A549 (cell line): ENCODE data around the gene FBXL13.
"Not testable (repeated sequence)": the region's sequence is repeated elsewhere in the genome, so short reads cannot be mapped to it uniquely, and the experiment has no call there.

Experiments
- EP300 ChIP-seq, 2 experiments: fragments of >200 bp; sonication (Bioruptor Twin); formaldehyde crosslinking; IDR thresholded peaks; 2 replicates in 1 of 2; 3 replicates in 1 of 2; pipeline ENCODE4 v1.6.1; 2016 to 2017
- JUN ChIP-seq, 2 experiments: fragments of >200 bp; sonication (Bioruptor Twin); formaldehyde crosslinking; IDR thresholded peaks; 2 replicates in 1 of 2; 3 replicates in 1 of 2; pipeline ENCODE4 v1.6.1; 2016 to 2017
- POLR2A ChIP-seq: IDR thresholded peaks from 2 replicates; pipeline ENCODE4 v1.6.1; 2012; ENCODE audit warnings: mild to moderate bottlenecking, low read length
- TF ChIP-seq, protein P1 (sequence below): fragments of >200 bp; sonication (Bioruptor Twin); formaldehyde crosslinking; IDR thresholded peaks from 3 replicates; pipeline ENCODE4 v1.5.1; 2016
- TF ChIP-seq, protein P2 (sequence below): fragments of 200-600 bp; sonication (generic); IDR thresholded peaks from 2 replicates; pipeline ENCODE4 v1.6.1; 2016; ENCODE audit warnings: antibody characterized with exemption, mild to moderate bottlenecking, moderate library complexity

DNA sequence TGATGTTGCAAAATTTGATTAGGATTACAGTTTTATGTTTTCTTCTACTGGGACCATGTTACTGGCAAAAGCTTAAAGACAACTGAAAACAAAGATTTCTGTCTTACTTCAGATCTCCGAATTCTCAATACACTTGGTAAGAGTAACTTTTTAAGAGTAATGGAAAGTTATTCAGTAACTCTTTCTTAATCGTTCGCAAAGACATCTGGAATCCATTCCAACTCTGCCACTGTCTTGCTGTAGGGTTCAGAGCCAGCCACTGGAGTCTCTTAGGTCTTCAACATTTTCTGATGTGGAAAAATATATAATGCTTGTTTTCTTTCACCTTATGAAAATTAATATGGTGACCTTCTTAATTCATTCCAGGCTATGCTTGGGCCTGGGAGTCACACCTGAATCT is 295.9 kb downstream of the FBXL13 start:
- TF ChIP-seq, protein P1, sequence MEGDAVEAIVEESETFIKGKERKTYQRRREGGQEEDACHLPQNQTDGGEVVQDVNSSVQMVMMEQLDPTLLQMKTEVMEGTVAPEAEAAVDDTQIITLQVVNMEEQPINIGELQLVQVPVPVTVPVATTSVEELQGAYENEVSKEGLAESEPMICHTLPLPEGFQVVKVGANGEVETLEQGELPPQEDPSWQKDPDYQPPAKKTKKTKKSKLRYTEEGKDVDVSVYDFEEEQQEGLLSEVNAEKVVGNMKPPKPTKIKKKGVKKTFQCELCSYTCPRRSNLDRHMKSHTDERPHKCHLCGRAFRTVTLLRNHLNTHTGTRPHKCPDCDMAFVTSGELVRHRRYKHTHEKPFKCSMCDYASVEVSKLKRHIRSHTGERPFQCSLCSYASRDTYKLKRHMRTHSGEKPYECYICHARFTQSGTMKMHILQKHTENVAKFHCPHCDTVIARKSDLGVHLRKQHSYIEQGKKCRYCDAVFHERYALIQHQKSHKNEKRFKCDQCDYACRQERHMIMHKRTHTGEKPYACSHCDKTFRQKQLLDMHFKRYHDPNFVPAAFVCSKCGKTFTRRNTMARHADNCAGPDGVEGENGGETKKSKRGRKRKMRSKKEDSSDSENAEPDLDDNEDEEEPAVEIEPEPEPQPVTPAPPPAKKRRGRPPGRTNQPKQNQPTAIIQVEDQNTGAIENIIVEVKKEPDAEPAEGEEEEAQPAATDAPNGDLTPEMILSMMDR, result not testable (repeated sequence)
- TF ChIP-seq, protein P2, sequence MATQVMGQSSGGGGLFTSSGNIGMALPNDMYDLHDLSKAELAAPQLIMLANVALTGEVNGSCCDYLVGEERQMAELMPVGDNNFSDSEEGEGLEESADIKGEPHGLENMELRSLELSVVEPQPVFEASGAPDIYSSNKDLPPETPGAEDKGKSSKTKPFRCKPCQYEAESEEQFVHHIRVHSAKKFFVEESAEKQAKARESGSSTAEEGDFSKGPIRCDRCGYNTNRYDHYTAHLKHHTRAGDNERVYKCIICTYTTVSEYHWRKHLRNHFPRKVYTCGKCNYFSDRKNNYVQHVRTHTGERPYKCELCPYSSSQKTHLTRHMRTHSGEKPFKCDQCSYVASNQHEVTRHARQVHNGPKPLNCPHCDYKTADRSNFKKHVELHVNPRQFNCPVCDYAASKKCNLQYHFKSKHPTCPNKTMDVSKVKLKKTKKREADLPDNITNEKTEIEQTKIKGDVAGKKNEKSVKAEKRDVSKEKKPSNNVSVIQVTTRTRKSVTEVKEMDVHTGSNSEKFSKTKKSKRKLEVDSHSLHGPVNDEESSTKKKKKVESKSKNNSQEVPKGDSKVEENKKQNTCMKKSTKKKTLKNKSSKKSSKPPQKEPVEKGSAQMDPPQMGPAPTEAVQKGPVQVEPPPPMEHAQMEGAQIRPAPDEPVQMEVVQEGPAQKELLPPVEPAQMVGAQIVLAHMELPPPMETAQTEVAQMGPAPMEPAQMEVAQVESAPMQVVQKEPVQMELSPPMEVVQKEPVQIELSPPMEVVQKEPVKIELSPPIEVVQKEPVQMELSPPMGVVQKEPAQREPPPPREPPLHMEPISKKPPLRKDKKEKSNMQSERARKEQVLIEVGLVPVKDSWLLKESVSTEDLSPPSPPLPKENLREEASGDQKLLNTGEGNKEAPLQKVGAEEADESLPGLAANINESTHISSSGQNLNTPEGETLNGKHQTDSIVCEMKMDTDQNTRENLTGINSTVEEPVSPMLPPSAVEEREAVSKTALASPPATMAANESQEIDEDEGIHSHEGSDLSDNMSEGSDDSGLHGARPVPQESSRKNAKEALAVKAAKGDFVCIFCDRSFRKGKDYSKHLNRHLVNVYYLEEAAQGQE, result not testable (repeated sequence)
- TF ChIP-seq EP300 (IDR thresholded peaks at IDR 0.05); JUN (IDR thresholded peaks at IDR 0.05); POLR2A: not testable (repeated sequence)
